Endodermal cell (in vitro differentiated cells): Measurements from ENCODE around the gene JPT1. TPM values are rescaled to one million over a fixed set of nuclear protein-coding genes. Genes with fewer than 3 reads are reported as not detected.

Experiments
- DNase-seq: peaks from one replicate; pipeline ENCODE4 v3.0.0-alpha.2; 2017
- H3K27ac ChIP-seq: 2 replicates; pipeline ENCODE4 v1.5.1; 2013; ENCODE audit warnings: mild to moderate bottlenecking, low read depth, low read length, moderate library complexity
- H3K27me3 ChIP-seq: 2 replicates; pipeline ENCODE4 v1.6.1; 2013; ENCODE audit warnings: mild to moderate bottlenecking, low read length, moderate library complexity; ENCODE audit not compliant: insufficient read depth, control insufficient read depth, poor library complexity, severe bottlenecking
- H3K36me3 ChIP-seq: 2 replicates; pipeline ENCODE4 v1.7.0; 2013; ENCODE audit warnings: mild to moderate bottlenecking, low read length, moderate library complexity; ENCODE audit not compliant: control insufficient read depth, insufficient read depth
- H3K4me1 ChIP-seq: one replicate; pipeline ENCODE4 v1.7.0; 2013; ENCODE audit warnings: low read length; ENCODE audit not compliant: control insufficient read depth, insufficient read depth
- H3K4me3 ChIP-seq: 2 replicates; pipeline ENCODE4 v1.5.1; 2013; ENCODE audit warnings: mild to moderate bottlenecking, low read length, moderate library complexity
- H3K9ac ChIP-seq: 2 replicates; pipeline ENCODE4 v1.6.1; 2013; ENCODE audit warnings: mild to moderate bottlenecking, low read length, moderate library complexity; ENCODE audit not compliant: poor library complexity, severe bottlenecking; ENCODE audit errors: extremely low read depth
- H3K9me3 ChIP-seq: 2 replicates; pipeline ENCODE4 v1.6.1; 2013; ENCODE audit warnings: mild to moderate bottlenecking, low read length, moderate library complexity; ENCODE audit not compliant: control insufficient read depth
- H3K27ac Mint-ChIP-seq: 2 replicates; pipeline ENCODE4 v1.8.0; 2020; ENCODE audit warnings: mixed read lengths
- H3K27me3 Mint-ChIP-seq: 2 replicates; pipeline ENCODE4 v1.8.0; 2021; ENCODE audit warnings: mild to moderate bottlenecking, mixed read lengths; ENCODE audit not compliant: insufficient read depth
- H3K36me3 Mint-ChIP-seq: 2 replicates; pipeline ENCODE4 v1.8.0; 2020; ENCODE audit warnings: low read depth, mixed read lengths
- H3K4me1 Mint-ChIP-seq: 2 replicates; pipeline ENCODE4 v1.8.0; 2020; ENCODE audit warnings: mixed read lengths
- H3K4me3 Mint-ChIP-seq: 2 replicates; pipeline ENCODE4 v1.8.0; 2020; ENCODE audit warnings: mild to moderate bottlenecking, moderate library complexity, mixed read lengths
- H3K9me3 Mint-ChIP-seq: 2 replicates; pipeline ENCODE4 v1.8.0; 2020; ENCODE audit warnings: mild to moderate bottlenecking, mixed read lengths
- CTCF ChIP-seq: fragments of 200-600 bp; sonication (generic); conservative IDR thresholded peaks from 2 replicates; pipeline ENCODE4 v1.5.0; 2021; ENCODE audit warnings: antibody characterized with exemption, mild to moderate bottlenecking
- WGBS, 2 experiments: methylation state at CpG; one replicate each; pipeline versions ENCODE4 v1.1.5 to v1.1.7; 2013; ENCODE audit warnings: missing lambda C conversion rate in 2 of 2, mixed read lengths in 1 of 2; ENCODE audit not compliant: insufficient coverage in 1 of 2, insufficient read length in 1 of 2; 5-methylcytosine and 5-hydroxymethylcytosine counted together
- total RNA-seq, 2 donors: library from RNA; stranded (reverse); fragmentation: NEBNext Ultra II Directional in 1 of 2; extraction: Animal tissue kit (Norgen Biotek cat#: 25700) in 1 of 2; gene quantifications; 2 replicates in 1 of 2; 3 replicates in 1 of 2; pipeline ENCODE4 v1.2.1, GENCODE V29; 2021

The JPT1 gene
- total RNA-seq, 2 donors from 2014 or later = 148 to 156 TPM

DNA sequence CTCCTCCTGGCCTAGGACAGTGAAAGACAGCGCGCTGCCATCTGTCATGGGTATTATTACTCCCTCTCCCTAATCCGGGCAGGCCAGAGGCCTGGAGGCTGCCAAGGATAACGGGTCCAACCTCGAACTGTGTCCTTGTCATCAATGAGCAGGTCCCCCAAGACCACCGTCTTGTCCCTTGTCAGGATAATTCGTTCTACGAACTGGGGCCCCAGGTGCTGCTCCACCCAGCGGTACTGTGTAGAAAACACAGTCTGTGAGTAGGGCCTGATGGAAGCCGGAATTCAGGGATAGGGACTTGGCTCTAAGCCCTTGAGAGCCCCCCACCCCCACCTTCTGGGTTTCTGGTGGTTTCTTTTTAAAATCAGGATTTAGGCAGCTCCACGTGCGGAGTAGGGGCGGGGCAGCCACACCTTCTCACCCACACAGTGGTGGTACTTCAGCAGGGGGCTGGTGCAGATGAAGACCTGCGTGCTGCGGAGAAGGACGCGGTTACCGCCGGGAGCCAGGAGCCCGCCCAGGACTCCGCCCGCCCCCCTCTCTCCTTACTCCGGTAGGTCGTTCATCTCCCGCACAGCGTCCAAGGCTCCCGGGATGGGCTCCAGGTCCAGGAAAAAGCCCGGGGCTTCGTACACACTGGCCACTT is 23.6 kb downstream of the JPT1 start:
- peak overlapping the region; percentile 73 for H3K9ac ChIP-seq
- H3K9me3 ChIP-seq = no peaks in the 10 kb centered on the region
- DNase-seq = peak; percentile 93
- 11 to 13% methylated on average over 7 to 29 of the region's 29 CpGs for WGBS, 2 experiments
- Mint-ChIP-seq H3K36me3 (peaks cover 26% of the 10 kb centered on the region), H3K4me1 (peaks cover 4% of the 10 kb centered on the region), H3K27ac (peak overlapping the region; percentile 90), H3K4me3 (peak overlapping the region; percentile 79), H3K9me3 (no peaks in the 10 kb centered on the region), H3K27me3 (no peaks in the 10 kb centered on the region)
- peaks cover 41% of the 10 kb centered on the region for H3K36me3 ChIP-seq
- no peaks in the 10 kb centered on the region for H3K27me3 ChIP-seq
- peak; percentile 70 for TF ChIP-seq CTCF
- peak overlapping the region; percentile 83 for H3K4me3 ChIP-seq
- peaks cover 3% of the 10 kb centered on the region for H3K4me1 ChIP-seq
- peak overlapping the region; percentile 86 for H3K27ac ChIP-seq

DNA sequence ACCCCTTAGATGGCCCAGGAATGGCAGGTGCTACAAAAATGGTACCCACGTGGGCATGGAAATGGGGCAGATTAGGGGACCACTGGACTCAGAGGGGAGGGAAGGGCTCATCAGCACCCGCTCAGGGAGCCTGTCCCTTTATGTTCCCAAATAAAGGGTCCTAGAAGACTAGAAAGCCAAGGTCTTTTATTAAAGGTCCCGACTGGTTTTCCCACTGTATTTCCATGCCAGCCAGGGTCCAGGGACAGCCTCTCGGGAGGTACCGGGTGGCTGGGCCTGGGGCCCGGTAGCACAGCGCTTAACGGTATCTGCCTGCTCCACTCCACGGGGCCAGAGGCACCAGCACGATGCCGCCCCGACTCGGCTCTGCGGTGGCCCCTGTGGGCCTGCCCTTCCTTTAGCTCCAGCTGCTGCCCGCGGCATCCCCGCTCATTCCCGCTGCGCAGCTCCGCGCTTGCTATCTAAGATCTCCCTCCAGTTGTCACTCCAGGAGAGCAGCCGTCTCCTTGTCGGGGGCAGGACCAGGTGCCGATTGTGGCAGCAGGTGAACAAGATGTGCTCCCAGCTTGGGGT is 24.2 kb downstream of the JPT1 start:
- Histone ChIP-seq H3K27me3 (no peaks in the 10 kb centered on the region), H3K4me3 (peak overlapping the region; percentile 83), H3K27ac (no peak overlapping the region), H3K9me3 (no peaks in the 10 kb centered on the region), H3K36me3 (peaks cover 37% of the 10 kb centered on the region), H3K4me1 (peaks cover 3% of the 10 kb centered on the region), H3K9ac (peak overlapping the region; percentile 17)
- H3K9me3 Mint-ChIP-seq = no peaks in the 10 kb centered on the region
- no peak for DNase-seq
- peaks cover 24% of the 10 kb centered on the region for H3K36me3 Mint-ChIP-seq
- peaks cover 4% of the 10 kb centered on the region for H3K4me1 Mint-ChIP-seq
- WGBS, 2 experiments = 90 to 94% methylated on average over 17 to 24 of the region's 24 CpGs
- peak overlapping the region; percentile 90 for H3K27ac Mint-ChIP-seq
- H3K4me3 Mint-ChIP-seq = peak overlapping the region; percentile 79
- no peak for TF ChIP-seq CTCF
- no peaks in the 10 kb centered on the region for H3K27me3 Mint-ChIP-seq

DNA sequence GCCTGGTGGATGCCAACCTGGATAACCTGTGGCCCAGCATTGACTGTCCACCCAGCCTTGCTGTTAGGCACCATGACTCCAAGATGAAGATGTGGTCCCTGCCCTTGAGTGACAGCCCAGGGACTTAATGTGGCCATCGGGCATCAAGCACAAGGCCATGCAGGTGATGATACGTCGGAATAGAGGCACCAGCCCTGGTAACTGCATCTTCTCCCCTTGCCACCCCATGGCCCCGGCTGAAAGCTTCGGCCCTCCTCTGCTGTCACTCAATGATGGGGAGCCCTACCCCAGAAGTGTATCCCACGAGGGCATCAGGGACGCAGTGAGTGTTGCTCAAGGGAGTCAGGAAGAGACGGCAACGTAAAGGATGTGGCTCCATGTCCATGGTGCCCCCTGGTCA is 24.7 kb downstream of the JPT1 start:
- Histone ChIP-seq H3K9me3 (no peaks in the 10 kb centered on the region), H3K36me3 (peaks cover 38% of the 10 kb centered on the region), H3K4me1 (peaks cover 3% of the 10 kb centered on the region), H3K27ac (no peak overlapping the region), H3K4me3 (no peak overlapping the region), H3K27me3 (no peaks in the 10 kb centered on the region), H3K9ac (no peak overlapping the region)
- no peak for DNase-seq
- H3K27me3 Mint-ChIP-seq = no peaks in the 10 kb centered on the region
- peaks cover 26% of the 10 kb centered on the region for H3K36me3 Mint-ChIP-seq
- WGBS, 2 experiments = 89 to 91% methylated on average over 6 to 9 of the region's 9 CpGs
- H3K4me1 Mint-ChIP-seq = peaks cover 4% of the 10 kb centered on the region
- H3K9me3 Mint-ChIP-seq = no peaks in the 10 kb centered on the region
- no peak overlapping the region for H3K27ac Mint-ChIP-seq
- TF ChIP-seq CTCF = no peak
- peak overlapping the region; percentile 12 for H3K4me3 Mint-ChIP-seq
